Endodermal cell (in vitro differentiated cells): ENCODE measurements around the gene IAH1. TPM values are rescaled to one million over a fixed set of nuclear protein-coding genes. Genes with fewer than 3 reads are reported as not detected.

Experiments
- DNase-seq: peaks from one replicate; pipeline ENCODE4 v3.0.0-alpha.2; 2017
- H3K27ac ChIP-seq: 2 replicates; pipeline ENCODE4 v1.5.1; 2013; ENCODE audit warnings: mild to moderate bottlenecking, low read depth, low read length, moderate library complexity
- H3K27me3 ChIP-seq: 2 replicates; pipeline ENCODE4 v1.6.1; 2013; ENCODE audit warnings: mild to moderate bottlenecking, low read length, moderate library complexity; ENCODE audit not compliant: insufficient read depth, control insufficient read depth, poor library complexity, severe bottlenecking
- H3K36me3 ChIP-seq: 2 replicates; pipeline ENCODE4 v1.7.0; 2013; ENCODE audit warnings: mild to moderate bottlenecking, low read length, moderate library complexity; ENCODE audit not compliant: control insufficient read depth, insufficient read depth
- H3K4me1 ChIP-seq: one replicate; pipeline ENCODE4 v1.7.0; 2013; ENCODE audit warnings: low read length; ENCODE audit not compliant: control insufficient read depth, insufficient read depth
- H3K4me3 ChIP-seq: 2 replicates; pipeline ENCODE4 v1.5.1; 2013; ENCODE audit warnings: mild to moderate bottlenecking, low read length, moderate library complexity
- H3K9ac ChIP-seq: 2 replicates; pipeline ENCODE4 v1.6.1; 2013; ENCODE audit warnings: mild to moderate bottlenecking, low read length, moderate library complexity; ENCODE audit not compliant: poor library complexity, severe bottlenecking; ENCODE audit errors: extremely low read depth
- H3K9me3 ChIP-seq: 2 replicates; pipeline ENCODE4 v1.6.1; 2013; ENCODE audit warnings: mild to moderate bottlenecking, low read length, moderate library complexity; ENCODE audit not compliant: control insufficient read depth
- H3K27ac Mint-ChIP-seq: 2 replicates; pipeline ENCODE4 v1.8.0; 2020; ENCODE audit warnings: mixed read lengths
- H3K27me3 Mint-ChIP-seq: 2 replicates; pipeline ENCODE4 v1.8.0; 2021; ENCODE audit warnings: mild to moderate bottlenecking, mixed read lengths; ENCODE audit not compliant: insufficient read depth
- H3K36me3 Mint-ChIP-seq: 2 replicates; pipeline ENCODE4 v1.8.0; 2020; ENCODE audit warnings: low read depth, mixed read lengths
- H3K4me1 Mint-ChIP-seq: 2 replicates; pipeline ENCODE4 v1.8.0; 2020; ENCODE audit warnings: mixed read lengths
- H3K4me3 Mint-ChIP-seq: 2 replicates; pipeline ENCODE4 v1.8.0; 2020; ENCODE audit warnings: mild to moderate bottlenecking, moderate library complexity, mixed read lengths
- H3K9me3 Mint-ChIP-seq: 2 replicates; pipeline ENCODE4 v1.8.0; 2020; ENCODE audit warnings: mild to moderate bottlenecking, mixed read lengths
- WGBS, 2 experiments: methylation state at CpG; one replicate each; pipeline versions ENCODE4 v1.1.5 to v1.1.7; 2013; ENCODE audit warnings: missing lambda C conversion rate in 2 of 2, mixed read lengths in 1 of 2; ENCODE audit not compliant: insufficient coverage in 1 of 2, insufficient read length in 1 of 2; 5-methylcytosine and 5-hydroxymethylcytosine counted together
- total RNA-seq, 2 donors: library from RNA; stranded (reverse); fragmentation: NEBNext Ultra II Directional in 1 of 2; extraction: Animal tissue kit (Norgen Biotek cat#: 25700) in 1 of 2; gene quantifications; 2 replicates in 1 of 2; 3 replicates in 1 of 2; pipeline ENCODE4 v1.2.1, GENCODE V29; 2021
- TF ChIP-seq, protein P1 (sequence below): fragments of 200-600 bp; sonication (generic); conservative IDR thresholded peaks from 2 replicates; pipeline ENCODE4 v1.5.0; 2021; ENCODE audit warnings: antibody characterized with exemption, mild to moderate bottlenecking

IAH1 gene
- total RNA-seq, 2 donors from 2014 or later = 33.6 to 50.6 TPM

DNA sequence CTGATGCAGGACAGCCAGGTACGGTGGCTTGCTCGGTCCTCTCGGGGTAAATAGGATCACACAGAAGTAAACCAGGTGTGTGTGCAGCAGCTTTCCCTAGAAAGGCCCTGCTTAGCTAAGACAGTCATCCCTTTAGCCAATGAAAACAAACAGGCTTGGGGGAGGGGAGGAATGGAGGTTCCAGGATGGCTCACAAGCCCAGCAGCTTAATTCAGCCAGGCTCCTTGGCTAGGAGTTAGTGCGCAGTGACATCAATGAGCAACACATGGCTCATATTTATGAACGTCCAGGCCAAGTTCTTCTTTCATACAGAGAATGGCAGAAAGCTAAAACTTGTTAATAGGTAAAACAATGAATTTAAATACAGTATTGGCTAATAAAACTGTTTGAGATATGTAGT is 10.2 kb downstream of the IAH1 start:
- Histone ChIP-seq H3K4me3 (no peak overlapping the region), H3K36me3 (peaks cover 90% of the 10 kb centered on the region), H3K27ac (no peak overlapping the region), H3K9ac (no peak overlapping the region), H3K9me3 (no peaks in the 10 kb centered on the region), H3K4me1 (no peaks in the 10 kb centered on the region), H3K27me3 (no peaks in the 10 kb centered on the region)
- Mint-ChIP-seq H3K27me3 (no peaks in the 10 kb centered on the region), H3K4me3 (no peak overlapping the region), H3K36me3 (peaks cover 87% of the 10 kb centered on the region), H3K27ac (no peak overlapping the region), H3K4me1 (no peaks in the 10 kb centered on the region), H3K9me3 (no peaks in the 10 kb centered on the region)
- 93% methylated on average over 5 of the region's 5 CpGs for WGBS, 2 experiments
- DNase-seq = no peak
- TF ChIP-seq, protein P1, sequence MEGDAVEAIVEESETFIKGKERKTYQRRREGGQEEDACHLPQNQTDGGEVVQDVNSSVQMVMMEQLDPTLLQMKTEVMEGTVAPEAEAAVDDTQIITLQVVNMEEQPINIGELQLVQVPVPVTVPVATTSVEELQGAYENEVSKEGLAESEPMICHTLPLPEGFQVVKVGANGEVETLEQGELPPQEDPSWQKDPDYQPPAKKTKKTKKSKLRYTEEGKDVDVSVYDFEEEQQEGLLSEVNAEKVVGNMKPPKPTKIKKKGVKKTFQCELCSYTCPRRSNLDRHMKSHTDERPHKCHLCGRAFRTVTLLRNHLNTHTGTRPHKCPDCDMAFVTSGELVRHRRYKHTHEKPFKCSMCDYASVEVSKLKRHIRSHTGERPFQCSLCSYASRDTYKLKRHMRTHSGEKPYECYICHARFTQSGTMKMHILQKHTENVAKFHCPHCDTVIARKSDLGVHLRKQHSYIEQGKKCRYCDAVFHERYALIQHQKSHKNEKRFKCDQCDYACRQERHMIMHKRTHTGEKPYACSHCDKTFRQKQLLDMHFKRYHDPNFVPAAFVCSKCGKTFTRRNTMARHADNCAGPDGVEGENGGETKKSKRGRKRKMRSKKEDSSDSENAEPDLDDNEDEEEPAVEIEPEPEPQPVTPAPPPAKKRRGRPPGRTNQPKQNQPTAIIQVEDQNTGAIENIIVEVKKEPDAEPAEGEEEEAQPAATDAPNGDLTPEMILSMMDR = no peak

DNA sequence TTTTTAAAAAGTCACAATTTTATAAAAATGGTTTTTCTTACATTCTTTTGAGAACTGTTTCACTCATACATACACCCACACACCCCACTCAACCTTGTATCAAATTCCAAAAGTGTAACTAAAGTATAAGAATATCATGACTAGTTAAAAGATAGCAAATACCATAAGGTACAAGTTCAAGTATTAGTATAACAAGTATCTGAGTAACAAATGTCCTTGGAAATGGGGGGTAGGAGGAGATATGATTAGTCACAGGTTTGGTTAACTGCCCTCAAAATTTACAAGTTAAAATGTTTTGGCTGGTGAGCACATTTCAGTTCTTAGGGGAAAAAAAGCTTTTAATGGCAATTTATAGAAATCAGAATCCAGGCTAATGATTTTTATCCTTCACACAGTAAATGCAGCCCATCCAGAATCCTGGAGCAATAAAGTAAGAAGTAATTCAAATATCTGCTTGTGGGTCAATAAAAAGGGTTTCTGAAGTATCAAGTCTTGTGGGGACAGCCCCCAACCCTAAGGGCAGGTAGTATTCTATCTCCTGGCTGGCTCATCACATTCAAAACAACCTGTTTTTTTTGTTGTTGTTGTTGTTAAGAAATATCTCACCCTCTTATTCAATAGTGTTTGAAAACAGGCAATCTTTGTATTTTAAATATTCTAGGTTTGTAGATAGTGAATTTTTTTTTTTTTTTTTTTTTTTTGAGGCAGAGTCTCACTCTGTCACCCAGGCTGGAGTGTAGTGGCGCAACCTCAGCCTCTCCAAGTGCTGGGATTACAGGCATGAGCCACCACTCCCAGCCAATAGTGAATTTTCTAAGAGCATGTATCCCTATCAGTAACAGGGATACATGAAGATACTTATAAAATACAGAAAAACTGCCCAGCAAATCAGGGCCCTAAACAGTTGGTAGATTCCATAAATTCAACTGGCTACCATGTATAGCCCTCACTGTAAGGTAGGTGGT is 14.5 kb downstream of the IAH1 start:
- no peak overlapping the region for H3K27ac Mint-ChIP-seq

DNA sequence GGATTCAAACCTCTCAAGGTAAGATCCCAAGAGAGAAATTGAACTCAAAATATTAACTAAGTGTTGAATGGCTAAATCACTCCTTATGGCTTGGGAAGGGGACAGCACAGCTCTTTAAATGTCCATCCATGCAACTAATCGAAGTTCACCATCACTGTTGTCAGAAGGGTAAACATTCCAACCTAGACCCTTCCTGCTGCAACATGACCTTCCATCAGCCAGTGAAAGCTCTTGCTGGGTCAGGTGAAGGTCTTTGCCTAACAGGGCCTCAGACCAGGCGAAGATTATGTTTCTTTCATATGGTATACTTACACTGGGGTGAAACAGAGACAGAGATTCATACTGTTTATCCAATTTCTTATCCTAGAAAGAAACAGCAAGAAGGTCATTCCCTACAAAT is 16.4 kb downstream of the IAH1 start:
- Mint-ChIP-seq H3K4me3 (no peak overlapping the region), H3K4me1 (no peaks in the 10 kb centered on the region), H3K27me3 (no peaks in the 10 kb centered on the region), H3K27ac (peak overlapping the region; percentile 8), H3K9me3 (no peaks in the 10 kb centered on the region), H3K36me3 (peaks cover 88% of the 10 kb centered on the region)
- H3K4me3 ChIP-seq = no peak overlapping the region
- H3K9ac ChIP-seq = no peak overlapping the region
- H3K9me3 ChIP-seq = no peaks in the 10 kb centered on the region
- TF ChIP-seq, protein P1 = no peak
- 97 to 100% methylated on average over 1 to 2 of the region's 2 CpGs for WGBS, 2 experiments
- no peaks in the 10 kb centered on the region for H3K27me3 ChIP-seq
- H3K36me3 ChIP-seq = peaks cover 94% of the 10 kb centered on the region
- no peak for DNase-seq
- no peak overlapping the region for H3K27ac ChIP-seq
- no peaks in the 10 kb centered on the region for H3K4me1 ChIP-seq

More for the DNA sequence above, 14.5 kb downstream of the IAH1 start:
- Histone ChIP-seq H3K4me3 (no peak overlapping the region), H3K27ac (no peak overlapping the region), H3K4me1 (no peaks in the 10 kb centered on the region), H3K9ac (no peak overlapping the region), H3K36me3 (peaks cover 98% of the 10 kb centered on the region), H3K9me3 (no peaks in the 10 kb centered on the region), H3K27me3 (no peaks in the 10 kb centered on the region)
- TF ChIP-seq, protein P1 = no peak
- Mint-ChIP-seq H3K36me3 (peaks cover 93% of the 10 kb centered on the region), H3K4me3 (no peak overlapping the region), H3K27me3 (no peaks in the 10 kb centered on the region), H3K9me3 (no peaks in the 10 kb centered on the region), H3K4me1 (no peaks in the 10 kb centered on the region)
- WGBS, 2 experiments = 100% methylated on average over 1 of the region's 1 CpG; no CpG with 5 or more reads in 1 of the 2 experiments
- DNase-seq = no peak
